Anterior cingulate cortex (tissue), 58 donors: ENCODE results near the gene MYF5.

Experiments
- DNase-seq, 58 donors: peaks; one replicate each; lab custom pipeline; 2025; lab: John Stamatoyannopoulos, UW

The MYF5 gene

DNA sequence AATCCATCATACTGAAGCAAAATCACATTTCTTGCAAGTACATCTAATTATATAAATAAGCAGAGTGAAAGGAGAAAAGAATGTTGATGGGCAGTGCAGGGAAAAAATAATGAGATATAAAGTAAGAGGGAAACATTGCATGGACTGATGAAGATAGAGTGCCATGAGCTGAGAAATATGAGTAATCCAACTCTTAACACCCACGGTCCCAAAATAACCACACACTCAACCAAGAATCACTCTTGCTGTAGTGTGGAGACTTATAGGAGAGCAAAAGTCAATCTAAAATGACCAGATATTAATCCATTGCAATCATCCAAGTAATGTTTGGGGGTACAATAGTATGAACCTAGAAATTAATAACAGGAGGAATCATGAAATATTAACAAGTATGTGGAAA lies 40.2 kb downstream of the MYF5 start:
- DNase-seq = no peak

DNA sequence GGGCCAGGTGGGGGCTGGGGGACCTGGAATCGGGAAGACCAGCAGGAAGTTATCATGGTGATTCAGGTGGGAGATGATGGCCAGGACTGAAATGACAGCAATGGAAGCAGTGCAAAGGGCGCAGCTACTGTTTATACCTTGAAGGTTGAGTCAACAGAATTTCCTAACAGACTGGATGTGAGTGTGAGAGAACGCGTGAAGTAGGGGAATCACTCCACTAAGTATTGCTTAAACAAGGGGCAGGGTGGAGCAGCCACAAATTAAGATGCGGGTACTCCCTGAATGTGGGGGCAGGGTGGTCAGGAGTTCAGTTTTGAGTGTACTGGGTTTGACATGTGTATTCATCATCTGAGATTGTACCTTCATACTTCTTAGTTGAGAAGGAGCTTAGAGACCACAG lies 45.1 kb downstream of the MYF5 start:
- no peak for DNase-seq

DNA sequence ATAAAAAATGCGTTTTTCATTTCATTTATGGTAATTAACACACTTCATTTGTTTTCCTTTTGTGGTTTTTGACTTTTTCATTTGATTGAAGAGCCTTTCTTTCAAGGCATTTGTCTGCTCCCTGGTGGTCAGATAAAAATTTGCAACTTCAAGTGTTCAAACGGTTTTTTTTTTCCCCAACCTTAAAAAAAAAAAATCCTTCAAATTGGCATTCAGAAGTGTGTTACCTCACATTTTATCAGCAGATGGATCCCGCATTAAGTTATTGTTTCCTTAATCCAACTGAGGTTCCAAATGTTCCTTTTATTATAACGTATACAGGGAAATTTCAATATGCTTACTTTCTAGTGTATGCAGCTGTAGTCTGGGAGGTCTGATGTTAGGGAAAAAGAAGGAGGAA lies 47.2 kb downstream of the MYF5 start:
- peak in 3 of 58 donors; percentile 0 to 9 (median 1) for DNase-seq

DNA sequence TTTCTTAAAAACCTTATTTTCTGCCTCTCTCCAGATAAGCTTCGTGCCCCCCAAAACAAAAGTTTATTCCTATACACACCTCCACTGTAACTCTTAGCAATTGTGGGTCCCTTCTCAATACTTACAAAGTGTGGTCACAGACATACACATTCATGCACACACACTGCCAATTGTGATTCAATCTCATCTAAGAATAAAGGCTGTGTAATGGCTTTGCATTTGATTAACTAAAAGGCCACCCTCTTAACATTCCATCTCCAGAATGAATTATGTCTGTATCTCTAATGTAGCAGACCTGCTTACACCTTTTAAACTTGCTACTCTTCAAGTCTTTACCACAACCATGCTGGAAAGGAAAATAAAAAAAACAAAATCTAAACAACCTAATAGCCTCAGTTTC lies 49.5 kb downstream of the MYF5 start:
- DNase-seq = no peak

DNA sequence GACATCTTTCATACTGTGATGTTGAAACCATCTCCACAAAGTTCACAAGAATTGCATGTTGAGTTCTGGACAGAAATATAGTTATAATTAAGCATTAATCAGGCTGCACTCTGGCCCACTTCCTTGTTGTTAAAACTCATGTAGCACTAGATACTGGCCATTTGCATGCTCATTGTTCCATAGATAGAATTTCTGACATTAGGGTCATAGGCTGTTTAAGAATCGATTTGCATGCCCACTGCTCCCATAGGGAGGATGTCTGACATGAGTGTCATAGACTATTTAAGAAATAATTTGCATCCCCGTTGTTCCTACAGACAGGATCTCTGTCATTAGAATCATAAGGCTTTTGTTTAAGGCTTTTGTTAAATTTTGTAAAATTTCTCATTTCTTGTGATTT lies 50.2 kb downstream of the MYF5 start:
- DNase-seq = no peak
